SK-N-SH treated with all-trans-retinoic acid at 6 μM for 48 hours (cell line): Measurements from ENCODE around the gene OLFM1.
A peak's percentile ranks its signal among the peaks of the same experiment; 100 is the strongest.

Experiments used
- ATAC-seq: fragments of 200-7000 bp; cut with Tn5 transposase; 3 replicates; pipeline ENCODE4 v1.9.1; 2020; ENCODE audit warnings: mild to moderate bottlenecking, moderate library complexity
- BACH2 ChIP-seq: fragments of 250-450 bp; sonication (Bioruptor Pico); IDR thresholded peaks from 2 replicates; pipeline ENCODE4 v1.9.0; 2021; ENCODE audit warnings: mild to moderate bottlenecking, borderline replicate concordance
- CREB5 ChIP-seq: fragments of 250-450 bp; sonication (Bioruptor Pico); IDR thresholded peaks from 2 replicates; pipeline ENCODE4 v1.5.1; 2020; ENCODE audit warnings: low read depth, mild to moderate bottlenecking, moderate library complexity
- CSDC2 ChIP-seq: fragments of 250-450 bp; sonication (Bioruptor Pico); IDR thresholded peaks from 2 replicates; pipeline ENCODE4 v1.5.0; 2020; ENCODE audit warnings: mild to moderate bottlenecking, moderate library complexity
- CSRNP3 ChIP-seq: fragments of 250-450 bp; sonication (Bioruptor Pico); IDR thresholded peaks from 2 replicates; pipeline ENCODE4 v1.5.1; 2021; ENCODE audit warnings: mild to moderate bottlenecking, moderate library complexity
- GLIS3 ChIP-seq: fragments of 250-450 bp; sonication (Bioruptor Pico); IDR thresholded peaks from 2 replicates; pipeline ENCODE4 v1.5.0; 2020; ENCODE audit warnings: mild to moderate bottlenecking, moderate library complexity
- ISL1 ChIP-seq: fragments of 250-450 bp; sonication (Bioruptor Pico); IDR thresholded peaks from 2 replicates; pipeline ENCODE4 v2.1.2; 2022; ENCODE audit warnings: mild to moderate bottlenecking, moderate library complexity
- OSR1 ChIP-seq: fragments of 250-450 bp; sonication (Bioruptor Pico); IDR thresholded peaks from 2 replicates; pipeline ENCODE4 v1.8.0; 2022; ENCODE audit warnings: moderate library complexity, mild to moderate bottlenecking, inconsistent platforms
- POU6F1 ChIP-seq: fragments of 250-450 bp; sonication (Bioruptor Pico); IDR thresholded peaks from 2 replicates; pipeline ENCODE4 v1.8.0; 2021; ENCODE audit warnings: low read depth, mild to moderate bottlenecking, moderate library complexity, borderline replicate concordance
- PPARA ChIP-seq: fragments of 250-450 bp; sonication (Bioruptor Pico); IDR thresholded peaks from 2 replicates; pipeline ENCODE4 v1.5.0; 2020; ENCODE audit warnings: mild to moderate bottlenecking, borderline replicate concordance
- RARB ChIP-seq: fragments of 250-450 bp; sonication (Bioruptor Pico); IDR thresholded peaks from 2 replicates; pipeline ENCODE4 v1.8.0; 2021; ENCODE audit warnings: mild to moderate bottlenecking, moderate library complexity
- TCF4 ChIP-seq: fragments of 250-450 bp; sonication (Bioruptor Pico); IDR thresholded peaks from 2 replicates; pipeline ENCODE4 v1.8.0; 2021; ENCODE audit warnings: mild to moderate bottlenecking, moderate library complexity, borderline replicate concordance
- TOX ChIP-seq: fragments of 250-450 bp; sonication (Bioruptor Pico); IDR thresholded peaks from 2 replicates; pipeline ENCODE4 v1.8.0; 2021; ENCODE audit warnings: mild to moderate bottlenecking, moderate library complexity, borderline replicate concordance
- TSHZ2 ChIP-seq: fragments of 250-450 bp; sonication (Bioruptor Pico); IDR thresholded peaks from 2 replicates; pipeline ENCODE4 v1.5.0; 2020; ENCODE audit warnings: mild to moderate bottlenecking, moderate library complexity
- ZC3H10 ChIP-seq: fragments of 250-450 bp; sonication (Bioruptor Pico); IDR thresholded peaks from 2 replicates; pipeline ENCODE4 v1.5.1; 2021; ENCODE audit warnings: mild to moderate bottlenecking, moderate library complexity
- ZFP30 ChIP-seq: fragments of 450-650 bp; formaldehyde crosslinking; IDR thresholded peaks from 2 replicates; pipeline ENCODE4 v1.5.0; 2022; ENCODE audit warnings: mild to moderate bottlenecking, moderate library complexity
- ZNF565 ChIP-seq: fragments of 450-650 bp; formaldehyde crosslinking; conservative IDR thresholded peaks from 2 replicates; pipeline ENCODE4 v1.5.0; 2020; ENCODE audit warnings: low read depth, mild to moderate bottlenecking, moderate library complexity
- ZNF70 ChIP-seq: fragments of 450-650 bp; formaldehyde crosslinking; IDR thresholded peaks from 2 replicates; pipeline ENCODE4 v1.5.0; 2020; ENCODE audit warnings: mild to moderate bottlenecking, moderate library complexity
- ZNF8 ChIP-seq: fragments of 450-650 bp; formaldehyde crosslinking; IDR thresholded peaks from 2 replicates; pipeline ENCODE4 v1.5.0; 2020; ENCODE audit warnings: mild to moderate bottlenecking, moderate library complexity

The OLFM1 gene

GRCh38 chr9:135084262-135084661 is 3.2 kb upstream of the OLFM1 start:
- ATAC-seq = no peak
- TF ChIP-seq TCF4 (CRISPR knock-in tag) (no peak), BACH2 (CRISPR knock-in tag) (no peak), ZNF8 (CRISPR knock-in tag) (no peak), TSHZ2 (CRISPR knock-in tag) (no peak), ZNF70 (CRISPR knock-in tag) (no peak)

GRCh38 chr9:135084881-135085760 is 2.3 kb upstream of the OLFM1 start:
- no peak for ATAC-seq
- no peak for TF ChIP-seq CSDC2
- no peak for TF ChIP-seq ZNF565 (CRISPR knock-in tag)
- no peak for TF ChIP-seq ZNF70 (CRISPR knock-in tag)
- TF ChIP-seq RARB (CRISPR knock-in tag) = no peak
- no peak for TF ChIP-seq CREB5 (CRISPR knock-in tag)
- TF ChIP-seq GLIS3 (CRISPR knock-in tag) = no peak
- TF ChIP-seq POU6F1 (CRISPR knock-in tag) = no peak
- TF ChIP-seq CSRNP3 = no peak
- TF ChIP-seq TOX (CRISPR knock-in tag) = no peak
- TF ChIP-seq ZFP30 (CRISPR knock-in tag) = no peak
- TF ChIP-seq ISL1 (CRISPR knock-in tag) = no peak
- TF ChIP-seq PPARA (CRISPR knock-in tag) = no peak
- TF ChIP-seq TCF4 (CRISPR knock-in tag) = no peak
- TF ChIP-seq ZC3H10 (CRISPR knock-in tag) = no peak
- TF ChIP-seq OSR1 = no peak

GRCh38 chr9:135085830-135086546 is 1.5 kb upstream of the OLFM1 start:
- peak; percentile 85 for ATAC-seq
- TF ChIP-seq TCF4 (CRISPR knock-in tag) (no peak), GLIS3 (CRISPR knock-in tag) (no peak), OSR1 (no peak), ZC3H10 (CRISPR knock-in tag) (no peak), ZFP30 (CRISPR knock-in tag) (no peak), POU6F1 (CRISPR knock-in tag) (no peak), CSRNP3 (no peak), CREB5 (CRISPR knock-in tag) (no peak)
